ENCODE data around the gene BSPRY.
"Not testable (repeated sequence)": the region's sequence is repeated elsewhere in the genome, so short reads cannot be mapped to it uniquely, and the experiment has no call there.

GRCh38 chr9:113406353-113406752, 57.0 kb downstream of the BSPRY start:
- TF ChIP-seq CTCF (conservative IDR thresholded peaks at IDR 0.05; ENCODE audit: low read length); EZH2phosphoT487 (IDR thresholded peaks at IDR 0.05; ENCODE audit: borderline replicate concordance): not testable (repeated sequence)

Measured in Loucy (cell line).